Endothelial cell (in vitro differentiated cells): ENCODE measurements around the gene ANKS1B. TPM values are rescaled to one million over a fixed set of nuclear protein-coding genes. Genes with fewer than 3 reads are reported as not detected.

Experiments
- DNase-seq: peaks from one replicate; pipeline ENCODE4 v3.0.0; 2021; ENCODE audit warnings: low spot score
- H3K27ac Mint-ChIP-seq: one replicate; pipeline ENCODE4 v1.8.0; 2021; ENCODE audit warnings: mixed read lengths, inconsistent platforms; ENCODE audit not compliant: unreplicated experiment
- H3K27me3 Mint-ChIP-seq: one replicate; pipeline ENCODE4 v1.8.0; 2021; ENCODE audit warnings: mild to moderate bottlenecking, moderate library complexity, mixed read lengths, inconsistent platforms; ENCODE audit not compliant: unreplicated experiment
- H3K36me3 Mint-ChIP-seq: one replicate; pipeline ENCODE4 v1.8.0; 2021; ENCODE audit warnings: mild to moderate bottlenecking, low read depth, mixed read lengths, inconsistent platforms; ENCODE audit not compliant: unreplicated experiment
- H3K4me1 Mint-ChIP-seq: one replicate; pipeline ENCODE4 v1.8.0; 2021; ENCODE audit warnings: mild to moderate bottlenecking, mixed read lengths, inconsistent platforms; ENCODE audit not compliant: unreplicated experiment
- H3K4me3 Mint-ChIP-seq: one replicate; pipeline ENCODE4 v1.8.0; 2021; ENCODE audit warnings: mild to moderate bottlenecking, mixed read lengths, inconsistent platforms; ENCODE audit not compliant: unreplicated experiment
- H3K9me3 Mint-ChIP-seq: one replicate; pipeline ENCODE4 v1.8.0; 2021; ENCODE audit warnings: mixed read lengths, inconsistent platforms; ENCODE audit not compliant: unreplicated experiment
- CTCF ChIP-seq: fragments of 200-600 bp; sonication (generic); IDR thresholded peaks from one replicate; pipeline ENCODE4 v1.5.0; 2021; ENCODE audit warnings: antibody characterized with exemption; ENCODE audit not compliant: unreplicated experiment
- total RNA-seq: library from RNA; stranded (reverse); fragmentation: NEBNext Ultra II Directional; extraction: Animal tissue kit (Norgen Biotek cat#: 25700); gene quantifications from one replicate; pipeline ENCODE4 v1.2.1, GENCODE V29; 2021; ENCODE audit not compliant: unreplicated experiment

The ANKS1B gene
- total RNA-seq, 1 donor from 2014 or later, result 2.6 TPM

- no peak for TF ChIP-seq CTCF
Measured at GRCh38 chr12:99549651-99550050, 435.1 kb downstream of the ANKS1B start.

GRCh38 chr12:99549196-99549595, 435.5 kb downstream of the ANKS1B start:
- no peaks in the 10 kb centered on the region for H3K27me3 Mint-ChIP-seq
- DNase-seq, result no peak
- no peak overlapping the region for H3K27ac Mint-ChIP-seq
- H3K36me3 Mint-ChIP-seq, result no peaks in the 10 kb centered on the region
- H3K4me1 Mint-ChIP-seq, result peaks cover 4% of the 10 kb centered on the region
- TF ChIP-seq CTCF, result no peak
- H3K4me3 Mint-ChIP-seq, result no peak overlapping the region
- H3K9me3 Mint-ChIP-seq, result no peaks in the 10 kb centered on the region

More at GRCh38 chr12:99549651-99550050, 435.1 kb downstream of the ANKS1B start:
- no peak overlapping the region for H3K27ac Mint-ChIP-seq
- peaks cover 4% of the 10 kb centered on the region for H3K4me1 Mint-ChIP-seq
- no peaks in the 10 kb centered on the region for H3K36me3 Mint-ChIP-seq
- DNase-seq, result no peak
- H3K9me3 Mint-ChIP-seq, result no peaks in the 10 kb centered on the region
- no peak overlapping the region for H3K4me3 Mint-ChIP-seq
- H3K27me3 Mint-ChIP-seq, result no peaks in the 10 kb centered on the region

GRCh38 chr12:99544457-99544856, 440.3 kb downstream of the ANKS1B start:
- DNase-seq, result no peak
- no peak for TF ChIP-seq CTCF
- H3K27ac Mint-ChIP-seq, result no peak overlapping the region
- no peaks in the 10 kb centered on the region for H3K27me3 Mint-ChIP-seq
- H3K36me3 Mint-ChIP-seq, result no peaks in the 10 kb centered on the region
- H3K4me1 Mint-ChIP-seq, result no peaks in the 10 kb centered on the region
- no peak overlapping the region for H3K4me3 Mint-ChIP-seq
- no peaks in the 10 kb centered on the region for H3K9me3 Mint-ChIP-seq

- no peak for DNase-seq
- no peak overlapping the region for H3K4me3 Mint-ChIP-seq
- H3K9me3 Mint-ChIP-seq, result no peaks in the 10 kb centered on the region
Measured at GRCh38 chr12:99529966-99530365, 454.8 kb downstream of the ANKS1B start.

GRCh38 chr12:99528478-99528877, 456.3 kb downstream of the ANKS1B start:
- no peak for DNase-seq
- Mint-ChIP-seq H3K36me3 (no peaks in the 10 kb centered on the region), H3K4me3 (no peak overlapping the region), H3K27ac (no peak overlapping the region), H3K9me3 (no peaks in the 10 kb centered on the region), H3K4me1 (no peaks in the 10 kb centered on the region), H3K27me3 (no peaks in the 10 kb centered on the region)
- TF ChIP-seq CTCF, result no peak

More at GRCh38 chr12:99529966-99530365, 454.8 kb downstream of the ANKS1B start:
- no peaks in the 10 kb centered on the region for H3K36me3 Mint-ChIP-seq
- H3K27ac Mint-ChIP-seq, result no peak overlapping the region
- H3K4me1 Mint-ChIP-seq, result no peaks in the 10 kb centered on the region
- no peaks in the 10 kb centered on the region for H3K27me3 Mint-ChIP-seq
- TF ChIP-seq CTCF, result no peak
